ENCODE data around the gene PODXL2.

Gene PODXL2

DNA sequence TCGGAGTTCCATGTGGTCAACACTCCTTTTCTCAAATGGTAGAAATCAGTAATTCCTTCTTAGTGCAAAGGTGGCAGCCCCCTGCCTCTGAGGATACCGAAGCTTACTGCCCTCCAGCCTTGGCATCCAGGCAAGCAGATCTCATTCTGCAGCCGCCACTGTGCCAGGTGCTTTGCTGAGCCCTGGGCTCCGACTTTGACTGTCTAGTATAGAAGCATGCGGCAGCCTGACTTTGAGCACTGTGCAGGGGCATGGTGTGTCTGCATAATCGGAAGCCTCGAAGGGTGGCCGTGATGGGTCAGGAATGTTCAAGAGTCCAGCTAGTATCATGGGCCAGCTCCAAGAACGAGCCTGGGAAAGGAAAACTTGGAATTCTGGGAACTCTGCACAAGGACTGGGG, 83.5 kb downstream of the PODXL2 start:
- H3K9ac ChIP-seq = no peak overlapping the region
- no peaks in the 10 kb centered on the region for H3K79me2 ChIP-seq
- no peak overlapping the region for H3K4me3 ChIP-seq (ENCODE audit: low read depth, low read length)
- no peaks in the 10 kb centered on the region for H3K36me3 ChIP-seq (ENCODE audit: control insufficient read depth, insufficient read depth, low read length)
- no peak overlapping the region for H3K4me2 ChIP-seq (ENCODE audit: low read length)
- H3K27ac ChIP-seq = no peak overlapping the region
- no peaks in the 10 kb centered on the region for H3K9me3 ChIP-seq (ENCODE audit: control insufficient read depth, low read length)
- no peaks in the 10 kb centered on the region for H3K27me3 ChIP-seq (ENCODE audit: control insufficient read depth, insufficient read depth, low read length)
- TF ChIP-seq, protein P1, sequence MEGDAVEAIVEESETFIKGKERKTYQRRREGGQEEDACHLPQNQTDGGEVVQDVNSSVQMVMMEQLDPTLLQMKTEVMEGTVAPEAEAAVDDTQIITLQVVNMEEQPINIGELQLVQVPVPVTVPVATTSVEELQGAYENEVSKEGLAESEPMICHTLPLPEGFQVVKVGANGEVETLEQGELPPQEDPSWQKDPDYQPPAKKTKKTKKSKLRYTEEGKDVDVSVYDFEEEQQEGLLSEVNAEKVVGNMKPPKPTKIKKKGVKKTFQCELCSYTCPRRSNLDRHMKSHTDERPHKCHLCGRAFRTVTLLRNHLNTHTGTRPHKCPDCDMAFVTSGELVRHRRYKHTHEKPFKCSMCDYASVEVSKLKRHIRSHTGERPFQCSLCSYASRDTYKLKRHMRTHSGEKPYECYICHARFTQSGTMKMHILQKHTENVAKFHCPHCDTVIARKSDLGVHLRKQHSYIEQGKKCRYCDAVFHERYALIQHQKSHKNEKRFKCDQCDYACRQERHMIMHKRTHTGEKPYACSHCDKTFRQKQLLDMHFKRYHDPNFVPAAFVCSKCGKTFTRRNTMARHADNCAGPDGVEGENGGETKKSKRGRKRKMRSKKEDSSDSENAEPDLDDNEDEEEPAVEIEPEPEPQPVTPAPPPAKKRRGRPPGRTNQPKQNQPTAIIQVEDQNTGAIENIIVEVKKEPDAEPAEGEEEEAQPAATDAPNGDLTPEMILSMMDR (IDR thresholded peaks at IDR 0.05) = no peak
- H3K4me1 ChIP-seq = no peaks in the 10 kb centered on the region
- no peak overlapping the region for H2AFZ ChIP-seq

DNA sequence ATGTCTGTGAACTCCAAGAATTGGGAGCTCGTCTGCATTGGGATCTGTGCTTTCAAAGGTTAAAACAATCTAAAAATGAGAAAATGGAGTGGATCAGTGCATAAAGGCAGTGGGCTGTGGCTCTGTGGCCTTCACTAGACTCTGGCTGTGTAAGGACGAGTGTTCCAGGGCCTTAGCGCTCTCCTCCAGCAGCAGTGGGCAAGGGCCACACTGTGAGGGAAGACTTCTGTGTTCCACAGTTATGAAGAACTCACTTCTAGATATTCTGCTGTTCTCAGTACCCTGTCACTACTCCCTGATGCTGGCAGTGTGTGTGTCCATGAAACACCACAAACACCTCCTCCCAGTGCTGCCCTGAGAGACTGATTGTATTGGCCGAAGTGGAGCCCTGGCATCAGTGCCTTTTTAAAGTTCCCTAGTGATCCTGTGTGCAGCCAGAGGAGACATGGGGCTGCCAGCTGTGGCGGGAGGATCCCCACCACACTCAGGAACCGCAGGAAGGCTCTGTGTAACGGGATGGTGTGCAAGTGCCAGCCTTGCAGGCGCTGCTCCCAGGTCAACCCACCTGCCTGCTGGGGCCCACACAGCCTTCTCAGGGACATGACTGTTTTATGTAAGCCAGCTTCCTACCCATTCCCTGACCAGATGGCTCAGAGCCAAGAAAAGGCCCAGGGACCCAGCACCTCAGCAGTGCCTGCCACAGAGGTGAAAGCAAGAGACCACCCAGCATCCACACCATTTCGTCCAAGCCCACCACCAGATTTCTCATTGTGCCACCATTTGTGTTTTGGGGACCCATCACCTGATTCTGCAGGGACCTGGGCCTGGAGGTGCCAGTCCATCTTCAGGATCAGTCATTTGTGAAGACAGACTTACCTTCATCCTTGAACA, 84.1 kb downstream of the PODXL2 start:
- no peaks in the 10 kb centered on the region for H3K79me2 ChIP-seq
- H3K4me2 ChIP-seq (ENCODE audit: low read length) = no peak overlapping the region
- H3K27me3 ChIP-seq (ENCODE audit: control insufficient read depth, insufficient read depth, low read length) = no peaks in the 10 kb centered on the region
- no peaks in the 10 kb centered on the region for H3K36me3 ChIP-seq (ENCODE audit: control insufficient read depth, insufficient read depth, low read length)
- no peaks in the 10 kb centered on the region for H3K9me3 ChIP-seq (ENCODE audit: control insufficient read depth, low read length)
- H3K4me1 ChIP-seq = no peaks in the 10 kb centered on the region
- H3K4me3 ChIP-seq (ENCODE audit: low read depth, low read length) = no peak overlapping the region
- no peak overlapping the region for H3K9ac ChIP-seq
- TF ChIP-seq, protein P1 (IDR thresholded peaks at IDR 0.05) = no peak
- no peak overlapping the region for H3K27ac ChIP-seq
- no peak overlapping the region for H2AFZ ChIP-seq

DNA sequence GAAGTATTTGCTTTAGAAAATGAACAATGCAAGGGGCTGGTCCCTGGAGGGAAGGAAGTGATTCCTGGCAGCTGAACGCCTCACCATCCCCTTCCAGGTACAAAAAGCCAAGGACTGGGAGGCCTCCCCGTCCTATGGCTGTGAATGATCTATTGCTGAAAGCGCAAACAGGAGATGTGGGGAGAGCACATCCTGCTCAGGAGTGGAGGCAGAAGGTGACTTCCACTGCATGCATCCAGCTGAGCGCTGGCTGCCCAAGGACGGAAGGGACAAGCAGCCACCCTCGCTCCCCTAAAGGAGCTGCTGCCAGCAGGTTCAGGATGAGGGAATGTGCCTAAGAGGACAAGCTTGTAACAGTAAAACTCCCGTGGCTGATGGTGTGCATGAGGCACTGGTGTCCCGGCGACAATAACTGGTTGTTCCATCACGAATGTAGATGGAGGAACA, 85.2 kb downstream of the PODXL2 start:
- Histone ChIP-seq H3K4me1 (no peaks in the 10 kb centered on the region), H3K9ac (no peak overlapping the region), H3K9me3 (ENCODE audit: control insufficient read depth, low read length) (no peaks in the 10 kb centered on the region), H3K4me2 (ENCODE audit: low read length) (no peak overlapping the region), H2AFZ (no peak overlapping the region), H3K27ac (no peak overlapping the region), H3K36me3 (ENCODE audit: control insufficient read depth, insufficient read depth, low read length) (no peaks in the 10 kb centered on the region), H3K27me3 (ENCODE audit: control insufficient read depth, insufficient read depth, low read length) (no peaks in the 10 kb centered on the region), H3K79me2 (no peaks in the 10 kb centered on the region), H3K4me3 (ENCODE audit: low read depth, low read length) (no peak overlapping the region)
- TF ChIP-seq, protein P1 (IDR thresholded peaks at IDR 0.05) = no peak

DNA sequence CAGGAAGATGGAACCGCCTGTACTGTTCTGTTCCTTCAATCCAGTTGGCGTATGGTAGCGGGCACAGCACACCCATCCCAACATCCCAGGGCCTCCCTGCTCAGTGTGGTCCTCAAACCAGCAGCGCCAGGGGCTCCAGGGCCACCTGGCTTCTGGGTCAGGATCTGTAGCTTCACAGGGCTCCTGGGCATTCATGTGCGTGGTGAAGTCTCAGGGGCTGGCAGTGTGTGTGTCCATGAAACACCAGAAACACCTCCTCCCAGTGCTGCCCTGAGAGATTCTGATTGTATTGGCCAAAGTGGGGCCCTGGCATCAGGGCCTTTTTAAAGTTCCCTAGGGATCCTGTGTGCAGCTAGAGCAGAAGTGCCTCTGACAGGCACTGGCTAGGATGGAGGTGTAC, 85.9 kb downstream of the PODXL2 start:
- H3K27me3 ChIP-seq (ENCODE audit: control insufficient read depth, insufficient read depth, low read length) = no peaks in the 10 kb centered on the region
- H3K9ac ChIP-seq = no peak overlapping the region
- no peaks in the 10 kb centered on the region for H3K4me1 ChIP-seq
- no peak overlapping the region for H3K4me2 ChIP-seq (ENCODE audit: low read length)
- TF ChIP-seq, protein P1 (IDR thresholded peaks at IDR 0.05) = no peak
- H3K27ac ChIP-seq = no peak overlapping the region
- no peaks in the 10 kb centered on the region for H3K9me3 ChIP-seq (ENCODE audit: control insufficient read depth, low read length)
- H3K79me2 ChIP-seq = no peaks in the 10 kb centered on the region
- H2AFZ ChIP-seq = no peak overlapping the region
- no peaks in the 10 kb centered on the region for H3K36me3 ChIP-seq (ENCODE audit: control insufficient read depth, insufficient read depth, low read length)
- no peak overlapping the region for H3K4me3 ChIP-seq (ENCODE audit: low read depth, low read length)

DNA sequence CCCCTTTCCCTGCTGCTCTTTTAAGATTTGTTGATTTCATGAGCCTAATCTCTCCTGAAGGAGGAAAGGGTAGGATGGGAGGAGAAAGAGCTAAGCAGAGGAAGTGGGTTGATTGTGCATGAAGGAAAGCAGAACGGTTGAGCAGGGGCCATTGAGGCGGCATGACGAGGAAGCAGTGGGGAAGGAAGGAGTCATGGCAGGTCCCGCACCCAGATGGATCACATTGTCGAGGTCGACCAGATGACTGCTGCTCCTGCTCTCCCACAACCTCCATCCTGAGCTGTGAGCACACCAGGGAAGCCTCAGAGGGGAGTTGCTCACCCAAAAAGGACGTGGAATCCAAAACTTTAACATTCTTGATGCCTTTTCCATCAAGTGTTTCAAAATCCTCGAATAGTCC, 86.5 kb downstream of the PODXL2 start:
- no peak overlapping the region for H3K27ac ChIP-seq
- H2AFZ ChIP-seq = no peak overlapping the region
- TF ChIP-seq, protein P1 (IDR thresholded peaks at IDR 0.05) = no peak
- no peaks in the 10 kb centered on the region for H3K79me2 ChIP-seq
- no peaks in the 10 kb centered on the region for H3K9me3 ChIP-seq (ENCODE audit: control insufficient read depth, low read length)
- H3K4me1 ChIP-seq = no peaks in the 10 kb centered on the region
- no peak overlapping the region for H3K4me3 ChIP-seq (ENCODE audit: low read depth, low read length)
- no peaks in the 10 kb centered on the region for H3K27me3 ChIP-seq (ENCODE audit: control insufficient read depth, insufficient read depth, low read length)
- no peaks in the 10 kb centered on the region for H3K36me3 ChIP-seq (ENCODE audit: control insufficient read depth, insufficient read depth, low read length)
- no peak overlapping the region for H3K9ac ChIP-seq
- H3K4me2 ChIP-seq (ENCODE audit: low read length) = no peak overlapping the region
